ENCODE results near the gene CENPO.

DNA sequence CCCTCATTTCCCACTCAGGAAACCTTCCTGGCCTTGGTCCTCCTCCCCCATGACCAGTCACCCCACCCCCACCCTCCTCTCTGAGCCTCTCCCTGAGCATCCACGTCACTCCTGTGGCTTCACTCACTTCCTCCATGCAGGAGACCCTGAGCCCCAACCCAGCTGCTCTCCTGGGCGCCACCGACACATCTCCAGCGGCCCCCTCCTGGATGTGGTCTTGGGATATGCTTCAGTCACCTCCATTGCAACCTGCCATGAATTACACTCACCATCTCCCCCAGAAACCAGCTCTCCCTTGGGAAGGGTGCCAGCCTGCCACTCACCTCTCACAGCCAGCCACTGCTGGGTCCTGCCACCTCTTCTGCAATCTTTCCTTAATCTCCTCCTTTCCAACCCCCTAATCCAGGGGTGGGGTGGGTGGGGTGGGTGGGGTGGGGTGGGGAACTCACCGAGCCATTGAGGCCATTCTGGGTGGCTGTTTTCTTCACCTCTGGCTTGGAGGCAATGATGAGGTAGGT lies 44.8 kb downstream of the CENPO start:
- TF ChIP-seq, protein P1, sequence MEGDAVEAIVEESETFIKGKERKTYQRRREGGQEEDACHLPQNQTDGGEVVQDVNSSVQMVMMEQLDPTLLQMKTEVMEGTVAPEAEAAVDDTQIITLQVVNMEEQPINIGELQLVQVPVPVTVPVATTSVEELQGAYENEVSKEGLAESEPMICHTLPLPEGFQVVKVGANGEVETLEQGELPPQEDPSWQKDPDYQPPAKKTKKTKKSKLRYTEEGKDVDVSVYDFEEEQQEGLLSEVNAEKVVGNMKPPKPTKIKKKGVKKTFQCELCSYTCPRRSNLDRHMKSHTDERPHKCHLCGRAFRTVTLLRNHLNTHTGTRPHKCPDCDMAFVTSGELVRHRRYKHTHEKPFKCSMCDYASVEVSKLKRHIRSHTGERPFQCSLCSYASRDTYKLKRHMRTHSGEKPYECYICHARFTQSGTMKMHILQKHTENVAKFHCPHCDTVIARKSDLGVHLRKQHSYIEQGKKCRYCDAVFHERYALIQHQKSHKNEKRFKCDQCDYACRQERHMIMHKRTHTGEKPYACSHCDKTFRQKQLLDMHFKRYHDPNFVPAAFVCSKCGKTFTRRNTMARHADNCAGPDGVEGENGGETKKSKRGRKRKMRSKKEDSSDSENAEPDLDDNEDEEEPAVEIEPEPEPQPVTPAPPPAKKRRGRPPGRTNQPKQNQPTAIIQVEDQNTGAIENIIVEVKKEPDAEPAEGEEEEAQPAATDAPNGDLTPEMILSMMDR (conservative IDR thresholded peaks at IDR 0.05) = no peak
- TF ChIP-seq ZFX (IDR thresholded peaks at IDR 0.05) = no peak

Data from C4-2B (cell line).